EH (cell line): ENCODE data around the gene XBP1.
"Not testable (repeated sequence)": the region's sequence is repeated elsewhere in the genome, so short reads cannot be mapped to it uniquely, and the experiment has no call there.

ENCODE experiments used
- DNase-seq: peaks from one replicate; pipeline ENCODE4 v3.0.0-alpha.2; 2015; ENCODE audit warnings: low read depth

XBP1 gene

DNA sequence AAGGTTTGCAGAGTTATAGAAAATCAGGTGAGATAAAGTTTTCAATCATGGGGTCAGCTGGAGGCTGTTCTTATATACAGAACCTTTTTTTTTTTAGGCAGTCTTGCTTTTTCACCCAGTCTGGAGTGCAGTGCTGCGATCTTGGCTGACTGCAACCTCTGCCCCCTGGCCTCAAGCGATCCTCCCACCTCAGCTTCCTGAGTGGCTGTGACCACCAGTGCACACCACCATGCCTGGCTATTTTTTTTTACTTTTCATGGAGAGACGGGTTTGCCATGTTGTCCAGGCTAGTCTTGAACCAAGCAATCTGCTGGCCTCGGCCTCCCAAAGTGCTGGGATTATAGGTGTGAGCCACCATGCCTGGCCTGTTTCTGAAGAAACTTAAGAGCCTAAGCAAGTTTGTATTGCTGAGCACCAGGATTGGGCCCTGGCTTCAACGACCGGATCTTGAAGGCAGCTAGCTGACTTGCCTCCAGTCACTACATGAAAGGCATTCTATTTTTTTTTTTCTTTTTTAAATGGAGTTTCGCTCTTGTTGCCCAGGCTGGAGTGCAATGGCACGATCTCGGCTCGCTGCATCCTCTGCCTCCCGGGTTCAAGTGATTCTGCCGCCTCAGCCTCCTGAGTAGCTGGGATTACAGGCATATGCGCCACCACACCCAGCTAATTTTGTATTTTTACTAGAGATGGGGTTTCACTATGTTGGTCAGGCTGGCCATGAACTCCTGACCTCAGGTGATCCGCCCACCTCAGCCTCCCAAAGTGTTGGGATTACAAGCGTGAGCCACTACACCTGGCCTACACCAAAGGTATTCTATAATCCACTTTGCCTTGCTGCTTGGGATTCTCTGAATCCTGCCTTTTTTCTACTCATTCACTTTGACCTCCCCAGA lies 7.6 kb downstream of the XBP1 start:
- DNase-seq, result no peak

- no peak for DNase-seq
These were observed 8.4 kb downstream of the XBP1 start for GRCh38 chr22:28791841-28792490.

- DNase-seq, result no peak
These were observed 9.2 kb downstream of the XBP1 start for GRCh38 chr22:28791124-28791523.

DNA sequence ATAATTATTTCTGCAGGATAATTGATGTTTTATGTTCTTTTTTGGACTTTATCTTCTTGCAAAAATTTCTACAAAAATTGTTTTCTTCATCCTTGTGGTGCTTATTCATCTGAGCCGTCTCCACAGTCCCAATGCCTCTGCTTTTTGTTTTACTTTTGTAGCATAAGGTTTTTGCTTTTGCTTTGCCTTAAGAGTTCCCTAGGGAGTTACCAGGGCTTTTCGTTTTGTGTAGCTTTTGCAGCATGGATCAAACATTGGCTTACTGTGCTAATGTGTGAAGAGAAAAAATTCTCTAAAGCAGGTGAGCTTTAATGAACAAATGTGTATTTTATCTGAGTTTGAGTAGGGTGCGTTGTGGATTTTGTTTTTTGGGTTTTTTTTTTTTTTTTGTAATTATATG lies 11.8 kb downstream of the XBP1 start:
- no peak for DNase-seq

GRCh38 chr22:28783786-28784671 lies 16.3 kb downstream of the XBP1 start:
- DNase-seq, result no peak

DNA sequence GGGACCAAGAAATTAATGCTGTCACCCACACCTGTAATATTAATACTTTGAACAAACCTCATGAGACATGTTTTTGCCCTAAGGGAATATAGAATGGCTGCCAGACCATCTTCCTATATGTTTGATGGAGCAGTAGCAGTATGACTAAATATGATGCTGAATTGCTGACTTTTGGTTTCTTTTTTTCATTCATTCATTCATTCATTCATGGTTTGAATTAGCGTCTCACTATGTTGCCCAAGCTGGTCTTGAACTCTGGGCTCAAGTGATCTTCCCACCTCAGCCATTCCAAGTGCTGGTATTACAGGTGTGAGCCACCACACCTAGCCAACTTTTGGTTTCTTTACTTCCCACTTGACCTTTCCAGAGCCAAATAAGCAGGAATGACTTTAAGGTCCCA lies 20.1 kb downstream of the XBP1 start:
- no peak for DNase-seq

DNA sequence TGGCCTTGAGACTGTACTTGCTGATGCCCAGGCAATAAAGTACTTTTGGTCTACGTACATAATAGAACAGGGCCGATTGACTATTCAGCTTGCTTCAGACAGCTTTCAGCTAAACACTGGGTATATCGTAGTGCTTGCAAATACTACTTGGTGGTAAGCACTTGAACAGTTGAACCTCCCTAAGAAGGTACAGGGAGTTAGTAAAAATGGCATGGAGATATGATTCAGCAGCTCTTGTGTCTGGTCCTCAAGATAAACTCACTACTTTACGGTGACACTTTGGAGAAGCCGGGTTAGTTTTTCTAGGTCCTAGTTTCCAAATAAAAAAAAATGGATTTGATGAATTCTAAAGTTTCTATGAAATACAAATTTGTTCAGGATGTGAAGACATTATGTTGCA lies 20.5 kb downstream of the XBP1 start:
- DNase-seq, result no peak

- no peak for DNase-seq
These were observed 26.0 kb downstream of the XBP1 start for GRCh38 chr22:28774378-28774777.

- no peak for DNase-seq
These were observed 26.9 kb downstream of the XBP1 start for GRCh38 chr22:28773461-28773867.

DNA sequence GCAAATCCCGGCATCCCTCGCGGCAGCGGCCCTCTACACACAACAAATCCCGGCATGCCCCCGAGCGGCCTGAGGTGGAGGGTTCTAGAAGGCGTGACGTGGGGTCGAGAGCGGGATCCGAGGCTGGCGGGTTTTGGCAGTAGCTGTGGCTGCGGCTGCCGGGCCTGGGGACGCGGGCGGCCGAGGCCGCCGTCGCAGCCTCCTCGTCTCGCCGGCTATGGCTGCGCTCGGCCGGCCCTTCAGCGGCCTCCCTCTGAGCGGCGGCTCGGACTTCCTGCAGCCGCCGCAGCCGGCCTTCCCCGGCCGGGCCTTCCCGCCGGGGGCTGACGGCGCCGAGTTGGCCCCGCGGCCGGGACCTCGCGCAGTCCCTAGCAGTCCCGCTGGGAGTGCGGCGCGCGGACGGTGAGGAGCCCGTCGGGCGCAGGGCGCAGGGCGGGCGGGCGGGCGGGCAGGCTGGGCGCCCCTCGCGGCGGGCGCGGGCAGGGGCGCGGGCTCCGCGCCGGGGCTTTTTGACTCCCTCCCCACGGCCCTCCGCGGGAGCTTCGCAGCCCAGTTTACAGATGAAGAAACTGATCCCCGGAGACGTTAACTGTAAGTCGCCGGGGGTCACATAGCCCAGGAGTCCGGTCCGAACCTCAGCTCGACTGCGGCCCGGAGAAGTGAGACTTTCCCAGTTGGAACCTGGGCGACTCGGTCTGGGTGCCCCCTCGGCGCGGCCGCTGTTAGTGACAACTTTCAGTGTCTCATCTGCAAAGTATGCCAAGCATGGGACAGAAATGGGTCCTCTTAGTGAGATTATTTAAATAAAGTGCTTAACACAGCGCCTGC lies 27.5 kb downstream of the XBP1 start, which contains the start of gene CCDC117:
Gene CCDC117 (plus strand): TSS at position 63 of the 828 bp plus-strand sequence. CDS start 155 bp downstream, at position 218.
- DNase-seq, result peak; percentile 96

GRCh38 chr22:28771195-28771791 lies 29.1 kb downstream of the XBP1 start:
- no peak for DNase-seq

DNA sequence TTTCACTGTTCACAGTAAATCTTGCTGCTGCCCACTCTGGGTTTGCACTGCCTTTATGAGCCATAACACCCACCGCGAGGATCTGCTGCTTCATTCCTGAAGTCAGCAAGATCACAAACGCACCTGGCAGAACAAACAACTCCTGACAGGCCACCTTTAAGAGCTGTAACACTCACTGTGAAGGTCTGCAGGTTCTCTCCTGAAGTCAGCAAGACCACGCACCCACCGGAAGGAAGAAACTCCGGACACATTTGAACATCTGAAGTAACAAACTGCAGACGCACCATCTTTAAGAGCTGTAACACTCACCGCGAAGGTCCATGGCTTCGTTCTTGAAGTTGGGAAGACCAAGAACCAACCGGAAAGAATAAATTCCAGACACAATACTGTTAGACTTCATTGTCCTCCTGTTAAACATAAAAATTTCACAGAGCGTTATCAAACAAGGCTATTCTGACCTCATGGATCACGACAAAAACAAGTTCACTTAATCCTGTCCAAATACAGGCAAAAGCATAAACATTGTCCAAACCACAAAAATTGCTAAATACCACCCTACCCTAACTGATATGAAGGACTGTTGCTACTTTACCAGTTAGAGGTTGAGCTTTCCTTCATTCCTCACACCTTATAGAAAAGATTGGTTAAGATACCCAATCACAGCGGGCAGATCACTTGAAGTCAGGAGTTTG lies 30.8 kb downstream of the XBP1 start:
- DNase-seq, result no peak

- no peak for DNase-seq
These were observed 31.5 kb downstream of the XBP1 start for GRCh38 chr22:28768701-28769393.

DNA sequence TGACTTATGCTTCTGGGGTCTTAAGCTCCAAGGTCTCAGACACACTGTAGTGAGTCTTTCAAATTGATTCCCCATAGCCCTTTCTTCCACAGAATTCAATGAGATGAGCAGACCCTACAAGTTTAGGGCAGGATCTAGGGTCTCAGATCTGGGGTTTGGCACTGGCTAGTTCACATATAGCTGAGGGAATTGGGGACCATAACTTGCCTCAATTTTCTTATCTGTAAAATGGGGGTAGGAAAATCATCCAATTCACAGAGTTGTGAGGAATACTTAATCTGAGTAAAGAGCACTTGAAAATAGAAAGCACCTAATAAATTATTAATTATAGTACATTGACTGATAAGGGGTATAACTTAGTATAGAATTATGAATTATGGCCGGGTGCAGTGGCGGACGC lies 33.7 kb downstream of the XBP1 start:
- DNase-seq, result no peak

GRCh38 chr22:28762000-28762399 lies 38.4 kb downstream of the XBP1 start:
- DNase-seq, result not testable (repeated sequence)

GRCh38 chr22:28761449-28761755 lies 39.0 kb downstream of the XBP1 start:
- no peak for DNase-seq

GRCh38 chr22:28759861-28760560 lies 40.4 kb downstream of the XBP1 start:
- DNase-seq, result peak; percentile 16

GRCh38 chr22:28754512-28754911 lies 45.9 kb downstream of the XBP1 start:
- DNase-seq, result not testable (repeated sequence)

DNA sequence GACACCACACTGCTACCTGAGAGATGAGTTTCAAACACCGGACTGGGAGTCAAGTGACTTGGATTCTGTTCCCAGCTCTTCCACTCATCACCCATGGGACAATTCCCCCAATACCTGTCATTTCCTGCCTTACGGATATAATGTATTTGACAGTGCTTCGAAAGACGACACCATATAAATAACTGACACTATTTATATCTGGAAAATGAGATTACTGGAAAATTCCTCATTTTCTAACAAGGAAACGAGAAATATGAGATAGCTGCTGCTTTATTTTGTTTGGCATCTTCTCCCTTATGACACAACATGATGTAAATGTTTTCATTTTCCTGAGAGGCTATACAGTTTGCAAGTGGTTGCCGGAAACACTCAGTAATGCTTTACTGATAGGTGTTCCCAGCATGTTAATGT lies 49.9 kb downstream of the XBP1 start:
- peak; percentile 89 for DNase-seq
